Mammary epithelial cell (primary cell): ENCODE measurements around the gene LY6G6F.

Experiments used
- CTCF ChIP-seq, 2 donors: IDR thresholded peaks in 1 of 2; conservative IDR thresholded peaks in 1 of 2; 2 replicates each; pipeline ENCODE4 v1.5.1; 2011 to 2012; ENCODE audit warnings: inconsistent platforms in 2 of 2, low read length in 2 of 2, mild to moderate bottlenecking in 2 of 2, control low read depth in 1 of 2, low read depth in 1 of 2; ENCODE audit not compliant: insufficient read depth in 1 of 2; ENCODE audit errors: extremely low read depth in 1 of 2
- EZH2 ChIP-seq: IDR thresholded peaks from 2 replicates; pipeline ENCODE4 v1.6.1; 2012; ENCODE audit warnings: low read length, inconsistent platforms, borderline replicate concordance

GRCh38 chr6:31740397-31741223, 33.9 kb downstream of the LY6G6F start:
- TF ChIP-seq CTCF (conservative IDR thresholded peaks at IDR 0.05 in 1 of 2, IDR thresholded peaks at IDR 0.05 in 1 of 2; ENCODE audit: extremely low read depth in 1 of 2, insufficient read depth in 1 of 2, low read depth in 1 of 2, low read length in 2 of 2) (no peak), EZH2 (no peak)
